ENCODE measurements around the gene SOCS6. TPM values are rescaled to one million over a fixed set of nuclear protein-coding genes. Genes with fewer than 3 reads are reported as not detected.

The SOCS6 gene
- total and polyA plus RNA-seq, 10 donors = 1.3 to 11.5 (median 7.1) TPM

- H3K27me3 ChIP-seq (replicated peaks in 1 of 7) = peaks cover 0 to 4% (median 0%) of the 10 kb centered on the region in 7 donors
- intact Hi-C loops (cut with DNase I; ENCODE audit: low total_unique reads) = no loop called here
- TF ChIP-seq POLR2AphosphoS5 (IDR thresholded peaks at IDR 0.05) = no peak
- TF ChIP-seq POLR2A (IDR thresholded peaks at IDR 0.05) = no peak
- no peak for TF ChIP-seq CTCF (IDR thresholded peaks at IDR 0.05 in 8 of 11, conservative IDR thresholded peaks at IDR 0.05 in 3 of 11)
- no peak overlapping the region for H3K4me3 ChIP-seq
- no peaks in the 10 kb centered on the region for H3K4me1 ChIP-seq
- H3K9me3 ChIP-seq = no peaks in the 10 kb centered on the region
- WGBS, 5 donors = 87 to 91% (median 89%) methylated on average over 12 of the region's 12 CpGs
- H3K27ac ChIP-seq = no peak overlapping the region
- no peak for DNase-seq
- no peaks in the 10 kb centered on the region for H3K36me3 ChIP-seq
Measured at GRCh38 chr18:70250781-70251180, 38.1 kb upstream of the SOCS6 start.

DNA sequence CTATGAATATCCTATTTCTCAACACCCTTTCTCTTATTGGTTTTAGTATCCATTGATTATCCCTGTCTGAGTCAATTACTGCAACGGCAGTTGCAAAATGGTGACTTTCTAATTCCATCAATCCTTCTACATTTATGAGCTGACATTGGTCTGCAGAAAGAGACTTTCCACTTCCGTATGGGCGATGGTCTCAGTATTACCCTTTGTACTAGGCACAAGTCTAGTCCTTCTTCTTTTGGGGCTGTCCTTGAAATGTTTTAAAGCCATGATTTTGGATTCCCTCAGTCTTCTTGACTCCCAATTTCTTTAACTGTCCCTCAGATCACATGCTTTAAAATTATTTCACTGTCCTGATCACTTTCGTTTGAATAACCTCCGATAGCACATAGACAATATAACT, 32.7 kb upstream of the SOCS6 start:
- Histone ChIP-seq H3K4me3 (no peak overlapping the region), H3K36me3 (no peaks in the 10 kb centered on the region), H3K27me3 (replicated peaks in 1 of 7) (peaks cover 0 to 4% (median 0%) of the 10 kb centered on the region in 7 donors), H3K27ac (no peak overlapping the region), H3K4me1 (no peaks in the 10 kb centered on the region), H3K9me3 (no peaks in the 10 kb centered on the region)
- WGBS, 5 donors = 71 to 88% (median 73%) methylated on average over 5 of the region's 5 CpGs
- intact Hi-C loops (cut with DNase I; ENCODE audit: low total_unique reads) = no loop called here
- no peak for TF ChIP-seq POLR2A (IDR thresholded peaks at IDR 0.05)
- TF ChIP-seq CTCF (IDR thresholded peaks at IDR 0.05 in 8 of 11, conservative IDR thresholded peaks at IDR 0.05 in 3 of 11) = no peak
- TF ChIP-seq POLR2AphosphoS5 (IDR thresholded peaks at IDR 0.05) = no peak
- no peak for DNase-seq

DNA sequence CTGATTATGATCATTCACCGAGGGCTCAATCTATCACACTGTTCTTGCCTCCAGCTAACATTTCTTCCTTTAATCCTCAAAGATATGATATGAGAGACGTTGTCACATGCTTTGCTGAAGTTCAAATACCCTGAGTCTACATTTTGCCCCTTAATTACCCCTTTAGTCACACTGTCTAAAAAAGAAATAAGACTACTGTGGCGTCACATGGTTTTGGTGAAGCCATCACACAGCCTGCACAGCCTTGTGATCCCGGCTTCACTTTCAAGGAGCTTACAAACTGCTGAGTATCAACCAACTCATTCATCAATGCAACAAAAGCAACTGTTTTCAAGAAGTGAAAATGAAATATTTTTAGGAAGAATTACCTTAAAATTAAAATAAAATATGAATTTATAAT, 31.9 kb upstream of the SOCS6 start:
- Histone ChIP-seq H3K4me1 (no peaks in the 10 kb centered on the region), H3K27ac (no peak overlapping the region), H3K27me3 (replicated peaks in 1 of 7) (peaks cover 0 to 4% (median 0%) of the 10 kb centered on the region in 7 donors), H3K9me3 (no peaks in the 10 kb centered on the region), H3K36me3 (no peaks in the 10 kb centered on the region), H3K4me3 (no peak overlapping the region)
- intact Hi-C loops (cut with DNase I; ENCODE audit: low total_unique reads) = no loop called here
- TF ChIP-seq CTCF (IDR thresholded peaks at IDR 0.05 in 8 of 11, conservative IDR thresholded peaks at IDR 0.05 in 3 of 11) = no peak
- WGBS, 5 donors = 57 to 85% (median 63%) methylated on average over 4 of the region's 4 CpGs
- no peak for DNase-seq

DNA sequence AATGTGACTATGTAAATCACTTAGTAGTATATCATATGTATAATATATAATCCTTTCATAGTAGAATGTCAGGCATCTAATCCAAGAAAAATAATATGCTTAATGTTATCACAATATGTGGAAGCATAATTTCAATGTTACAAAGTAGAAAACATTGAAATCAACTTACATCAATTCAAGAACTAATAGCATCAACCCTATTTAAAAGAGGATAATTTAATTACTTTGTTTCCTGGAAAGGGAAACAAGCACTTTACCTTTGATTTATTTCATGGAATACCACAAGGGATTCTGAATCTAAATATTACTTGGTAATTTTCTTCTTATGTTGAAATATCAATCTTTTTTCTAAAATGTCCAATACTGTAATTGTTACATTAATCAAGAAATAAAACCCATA, 30.6 kb upstream of the SOCS6 start:
- no peaks in the 10 kb centered on the region for H3K9me3 ChIP-seq
- no peaks in the 10 kb centered on the region for H3K4me1 ChIP-seq
- H3K27ac ChIP-seq = no peak overlapping the region
- TF ChIP-seq CTCF (IDR thresholded peaks at IDR 0.05 in 8 of 11, conservative IDR thresholded peaks at IDR 0.05 in 3 of 11) (no peak), POLR2AphosphoS5 (IDR thresholded peaks at IDR 0.05) (no peak), POLR2A (IDR thresholded peaks at IDR 0.05) (no peak)
- DNase-seq = no peak
- no peaks in the 10 kb centered on the region for H3K36me3 ChIP-seq
- H3K4me3 ChIP-seq = no peak overlapping the region
- intact Hi-C loops (cut with DNase I; ENCODE audit: low total_unique reads) = no loop called here
- peaks cover 0 to 4% (median 0%) of the 10 kb centered on the region in 7 donors for H3K27me3 ChIP-seq (replicated peaks in 1 of 7)
